MCF 10A (cell line): ENCODE results near the gene DHRS1. TPM values are rescaled to one million over a fixed set of nuclear protein-coding genes. Genes with fewer than 3 reads are reported as not detected.

Source experiments
- BruUV-seq: library from RNA; stranded (reverse); fragments of 400-500 nt; replicated peaks from 2 replicates; lab custom pipeline; 2021; lab: Mats Ljungman, UMichigan
- CTCF ChIA-PET: fragments of 300-600 bp; sonication (Branson Sonifier 250); formaldehyde crosslinking; extraction: SDS; loops from one replicate; lab custom pipeline; 2021; ENCODE audit warnings: antibody characterized with exemption, inconsistent platforms; lab: Yijun Ruan, JAX
- POLR2A ChIA-PET: fragments of 300-600, 350-650 bp; sonication (Branson Sonifier 250); formaldehyde crosslinking; extraction: SDS; loops from one replicate; lab custom pipeline; 2020; ENCODE audit warnings: antibody characterized with exemption, inconsistent platforms; lab: Yijun Ruan, JAX
- DNase-seq: peaks from one replicate; pipeline ENCODE4 v3.0.0-alpha.2; 2018; ENCODE audit not compliant: unreplicated experiment
- H3K27ac Mint-ChIP-seq: one replicate; pipeline ENCODE4 v1.8.0; 2022; ENCODE audit warnings: mild to moderate bottlenecking, low read depth, mixed read lengths; ENCODE audit not compliant: unreplicated experiment
- H3K27me3 Mint-ChIP-seq: one replicate; pipeline ENCODE4 v1.8.0; 2022; ENCODE audit warnings: mixed read lengths; ENCODE audit not compliant: insufficient read depth, unreplicated experiment
- H3K36me3 Mint-ChIP-seq: one replicate; pipeline ENCODE4 v1.8.0; 2022; ENCODE audit warnings: mild to moderate bottlenecking, moderate library complexity, mixed read lengths; ENCODE audit not compliant: insufficient read depth, unreplicated experiment
- H3K4me1 Mint-ChIP-seq: one replicate; pipeline ENCODE4 v1.8.0; 2022; ENCODE audit warnings: mixed read lengths; ENCODE audit not compliant: insufficient read depth, unreplicated experiment
- H3K4me3 Mint-ChIP-seq: one replicate; pipeline ENCODE4 v1.8.0; 2022; ENCODE audit warnings: mild to moderate bottlenecking, moderate library complexity, mixed read lengths; ENCODE audit not compliant: unreplicated experiment
- H3K9me3 Mint-ChIP-seq: one replicate; pipeline ENCODE4 v1.8.0; 2022; ENCODE audit warnings: mixed read lengths; ENCODE audit not compliant: unreplicated experiment
- CTCF ChIP-seq: fragments of 200-600 bp; IDR thresholded peaks from one replicate; pipeline ENCODE4 v1.8.0; 2022; ENCODE audit warnings: antibody characterized with exemption, mild to moderate bottlenecking; ENCODE audit not compliant: unreplicated experiment
- intact Hi-C: fragments of 100-400 bp; cut with micrococcal nuclease; formaldehyde crosslinking; loops from 2 replicates; pipeline ENCODE4 v1.14.1; 2022
- total RNA-seq: library from RNA; stranded (reverse); gene quantifications from 2 replicates; pipeline ENCODE4 v1.2.3, GENCODE V29; 2022

The DHRS1 gene
- total RNA-seq, 1 experiment from 2014 or later = 29.7 TPM

DNA sequence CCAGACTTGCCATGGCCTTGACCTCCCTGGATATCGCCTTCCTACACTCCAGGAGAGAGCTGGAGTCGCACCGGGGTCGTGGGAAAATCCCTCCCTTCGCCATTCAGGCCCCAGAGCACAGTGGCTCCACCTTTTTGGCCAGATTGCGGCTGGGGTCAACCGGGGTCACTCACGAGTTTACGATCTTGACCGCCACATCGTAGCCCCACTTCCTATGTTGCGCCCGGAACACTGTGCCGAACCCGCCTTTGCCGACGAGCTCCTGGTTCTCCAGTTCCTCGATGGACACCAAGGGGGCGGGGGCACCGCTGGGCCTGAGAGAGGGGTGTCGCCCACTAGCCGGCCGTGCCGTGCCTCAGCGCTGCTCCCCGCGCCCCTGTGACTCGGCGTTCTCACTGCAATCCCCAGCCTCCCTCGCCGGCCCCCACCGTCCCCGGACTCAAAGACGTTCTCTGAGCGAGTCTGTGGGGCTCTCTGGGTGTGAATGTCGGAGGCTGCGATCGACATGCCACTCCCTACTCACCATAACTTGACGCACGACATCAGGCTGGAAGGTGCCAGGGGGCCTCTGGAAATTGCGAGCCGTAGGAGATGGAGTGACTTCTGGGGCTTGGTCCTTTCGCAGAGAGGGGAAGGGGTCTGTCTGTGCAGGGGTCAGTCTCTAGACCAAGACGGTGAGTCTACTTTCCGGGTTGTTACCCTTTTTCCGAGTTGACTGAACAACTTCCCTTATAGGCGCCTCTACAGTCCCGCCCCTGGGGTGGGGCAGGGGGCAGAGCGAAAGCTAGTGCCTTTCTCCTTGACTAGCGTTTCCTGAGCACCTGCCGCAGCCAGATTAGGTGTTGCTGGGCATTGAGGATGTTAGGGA lies 39.9 kb upstream of the DHRS1 start, which contains the start of gene RIPK3:
Gene RIPK3 (minus strand): TSS at position 708 of the 868 bp plus-strand sequence. CDS start 165 bp downstream, at position 543.
- no peak for DNase-seq

DNA sequence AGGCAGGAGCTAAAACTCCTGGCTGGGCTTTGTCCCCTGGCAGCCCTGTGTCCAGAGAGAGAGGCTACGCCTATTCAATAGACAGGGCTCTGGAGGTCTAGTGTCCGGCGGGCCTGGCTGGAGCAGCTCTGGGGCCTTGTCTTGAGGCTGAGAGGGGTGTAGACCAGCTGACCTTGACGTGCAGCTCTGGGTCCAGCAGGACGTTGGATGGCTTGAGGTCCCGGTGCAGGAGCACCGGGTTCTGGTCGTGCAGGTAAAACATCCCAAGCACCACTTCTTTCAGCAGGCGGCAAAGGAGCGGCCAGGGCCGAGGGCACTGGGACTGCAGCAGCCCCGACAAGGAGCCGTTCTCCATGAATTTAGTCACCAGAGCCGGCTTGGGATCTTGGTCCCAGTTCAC lies 39.3 kb upstream of the DHRS1 start:
- Mint-ChIP-seq H3K27ac (no peak overlapping the region), H3K27me3 (peaks cover 16% of the 10 kb centered on the region), H3K9me3 (no peaks in the 10 kb centered on the region), H3K36me3 (no peaks in the 10 kb centered on the region), H3K4me1 (no peaks in the 10 kb centered on the region), H3K4me3 (no peak overlapping the region)
- BruUV-seq = no TSS peak
- DNase-seq = no peak
- POLR2A ChIA-PET = no interaction called here
- no peak for TF ChIP-seq CTCF
- CTCF ChIA-PET = interaction anchor here (1.3 to 16.6 kb wide), 3 partner anchors 31 to 94 kb away, joined by 4 to 626 read pairs (median 4); partner anchors contain the start of genes CBLN3, CIDEB and KHNYN
- intact Hi-C loops = no loop called here

More for the DNA sequence above, 39.9 kb upstream of the DHRS1 start, which contains the start of gene RIPK3:
- ChIA-PET POLR2A (no interaction called here), CTCF (interaction anchor here (0.7 to 16.6 kb wide), 7 partner anchors 8 to 93 kb away, joined by 3 to 626 read pairs (median 4); partner anchors contain the start of genes CBLN3, CIDEB and KHNYN)
- Mint-ChIP-seq H3K36me3 (no peaks in the 10 kb centered on the region), H3K9me3 (no peaks in the 10 kb centered on the region), H3K4me1 (no peaks in the 10 kb centered on the region), H3K4me3 (no peak within 1 kb of the TSS), H3K27ac (no peak within 1 kb of the TSS), H3K27me3 (peaks cover 22% of the 10 kb centered on the region)
- no peak for TF ChIP-seq CTCF
- intact Hi-C loops = no loop called here
- BruUV-seq = no TSS peak

- no peak for TF ChIP-seq CTCF
- intact Hi-C loops = no loop called here
- H3K4me3 Mint-ChIP-seq = no peak overlapping the region
- H3K36me3 Mint-ChIP-seq = no peaks in the 10 kb centered on the region
- no peak for DNase-seq
- BruUV-seq = no TSS peak
- no peaks in the 10 kb centered on the region for H3K4me1 Mint-ChIP-seq
- H3K9me3 Mint-ChIP-seq = no peaks in the 10 kb centered on the region
- no peak overlapping the region for H3K27ac Mint-ChIP-seq
- ChIA-PET CTCF (interaction anchor here (0.8 to 16.6 kb wide), 9 partner anchors 8 to 104 kb away, joined by 3 to 626 read pairs (median 4); partner anchors contain the start of genes CBLN3 and KHNYN), POLR2A (interaction anchor here (1.6 to 2.2 kb wide), 2 partner anchors 94 to 99 kb away, joined by 3 to 6 read pairs; no protein-coding TSS in a partner anchor)
- peaks cover 11% of the 10 kb centered on the region for H3K27me3 Mint-ChIP-seq
Measured at GRCh38 chr14:24337824-24338175, 38.2 kb upstream of the DHRS1 start.
